HG02571 (cell line): ENCODE data around the gene UQCC5.

Source experiments
- ATAC-seq: cut with Tn5 transposase; IDR thresholded peaks from one replicate; pipeline ENCODE4 v1.9.1; 2021; ENCODE audit warnings: mild to moderate bottlenecking, moderate library complexity; ENCODE audit not compliant: unreplicated experiment

Gene UQCC5

DNA sequence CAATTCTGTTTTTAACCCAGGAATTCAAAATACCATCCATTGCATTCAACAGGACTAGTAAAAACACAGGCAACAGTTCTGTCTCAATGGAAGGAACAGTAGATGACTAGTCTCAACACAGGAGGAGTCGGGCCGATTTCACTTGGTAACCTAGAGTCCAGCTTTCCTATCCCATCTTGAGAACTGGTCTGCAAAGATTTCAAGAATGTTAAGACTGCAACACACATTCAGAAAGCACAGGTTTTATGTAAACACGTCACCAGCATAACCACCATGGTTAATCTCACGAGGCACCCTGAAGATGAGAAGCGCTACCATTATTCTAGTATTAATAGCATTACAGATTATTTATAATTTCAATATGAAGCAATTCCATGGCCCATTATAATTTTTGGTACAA is 22.0 kb downstream of the UQCC5 start:
- ATAC-seq, result no peak

DNA sequence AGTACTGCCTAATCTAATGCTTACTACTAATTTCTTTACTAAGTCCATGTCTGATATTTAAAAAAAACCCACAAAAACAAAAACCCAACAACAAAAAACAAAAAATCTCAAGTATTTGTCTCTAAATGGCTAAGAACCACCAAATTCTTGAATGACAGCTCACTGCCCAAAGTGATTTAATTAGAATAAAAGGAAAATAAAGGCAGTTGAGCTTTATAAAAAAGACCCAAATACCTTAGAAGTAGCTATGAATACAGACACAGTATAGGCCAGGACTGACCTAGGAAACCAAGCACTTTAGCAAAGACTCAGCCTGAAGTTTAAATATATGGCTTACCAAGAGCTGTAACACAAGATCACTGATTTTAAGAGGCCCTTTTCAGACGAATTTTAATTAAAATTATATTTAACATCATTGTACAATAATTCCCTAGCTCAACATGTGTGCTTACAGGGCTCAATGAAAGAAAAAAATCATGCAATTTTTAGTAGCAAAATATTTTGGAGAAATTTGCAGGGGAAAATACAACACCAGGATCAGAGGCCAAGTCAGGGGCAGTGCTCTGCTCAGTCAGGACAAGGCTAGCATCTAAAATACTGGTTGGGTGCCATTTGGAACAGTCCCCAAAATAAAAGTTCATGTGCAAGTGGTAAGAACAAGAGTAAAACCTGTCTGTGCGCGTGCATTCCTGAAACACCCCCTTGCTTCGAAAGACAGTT is 24.8 kb downstream of the UQCC5 start:
- no peak for ATAC-seq

DNA sequence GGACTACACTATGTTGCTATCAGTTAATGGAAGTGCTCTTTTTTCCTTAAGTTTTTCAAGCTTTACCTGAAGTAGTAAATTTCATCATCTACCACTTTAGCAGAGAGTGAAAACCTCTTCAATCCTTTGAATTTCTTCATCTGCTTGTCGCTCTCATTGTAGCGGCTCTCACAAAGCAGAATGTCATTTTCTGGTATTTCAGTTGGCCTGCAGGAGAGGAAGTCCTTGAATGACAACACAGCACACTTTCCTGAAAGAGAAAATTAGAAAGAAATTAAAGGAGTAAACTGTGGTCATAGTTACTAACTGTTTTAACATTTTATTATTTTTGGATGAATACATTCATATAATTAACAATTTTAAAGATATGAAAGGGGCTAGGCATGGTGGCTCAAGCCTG is 27.6 kb downstream of the UQCC5 start:
- ATAC-seq, result no peak

DNA sequence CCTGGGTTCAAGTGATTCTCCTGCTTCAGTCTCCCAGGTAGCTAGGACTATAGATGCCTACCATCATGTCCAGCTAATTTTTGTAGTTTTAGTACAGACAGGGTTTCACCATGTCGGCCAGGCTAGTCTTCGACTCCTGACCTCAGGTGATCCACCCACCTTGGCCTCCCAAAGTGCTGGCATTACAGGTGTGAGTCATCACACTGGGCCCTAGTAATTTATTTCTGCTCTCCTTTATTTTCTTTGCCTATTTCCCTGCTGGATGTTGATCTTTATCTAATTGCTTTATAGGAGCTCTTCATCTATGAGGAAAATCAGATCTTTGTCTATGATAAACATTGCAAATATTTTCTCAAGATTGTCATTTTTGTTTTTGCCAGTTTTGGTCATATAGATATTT is 31.7 kb downstream of the UQCC5 start:
- no peak for ATAC-seq

DNA sequence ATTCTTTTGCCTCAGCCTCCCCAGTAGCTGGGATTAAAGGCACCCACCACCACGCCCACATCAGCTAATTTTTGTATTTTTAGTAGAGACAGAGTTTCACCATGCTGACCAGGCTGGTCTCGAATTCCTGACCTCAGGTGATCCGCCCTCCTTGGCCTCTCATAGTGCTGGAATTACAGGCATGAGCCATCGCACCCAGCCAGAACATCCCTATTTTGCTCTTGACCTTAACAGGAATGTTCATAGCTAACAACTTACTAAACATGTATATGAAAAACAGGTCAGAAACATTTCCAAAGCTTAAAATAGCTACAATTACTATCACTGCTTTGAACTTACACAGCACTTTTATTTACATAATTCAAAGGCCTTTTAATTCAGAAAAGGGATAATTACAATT is 33.7 kb downstream of the UQCC5 start:
- no peak for ATAC-seq

DNA sequence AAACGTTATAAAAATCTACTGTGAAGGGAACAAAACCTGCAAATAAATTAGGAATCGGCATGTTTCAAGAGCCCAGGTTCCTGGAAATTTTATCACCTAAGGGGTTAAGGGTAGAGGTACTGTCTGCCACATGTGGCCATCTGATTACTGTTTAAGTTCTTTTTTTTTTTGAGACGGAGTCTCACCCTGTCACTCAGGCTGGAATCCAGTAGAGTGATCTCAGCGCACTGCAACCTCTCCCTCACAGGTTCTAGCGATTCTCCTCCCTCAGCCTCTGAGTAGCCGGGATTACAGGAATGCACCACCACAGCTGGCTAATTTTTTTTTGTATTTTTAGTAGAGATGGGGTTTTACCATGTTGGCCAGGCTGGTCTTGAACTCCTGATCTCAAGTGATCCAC is 35.8 kb downstream of the UQCC5 start:
- no peak for ATAC-seq

DNA sequence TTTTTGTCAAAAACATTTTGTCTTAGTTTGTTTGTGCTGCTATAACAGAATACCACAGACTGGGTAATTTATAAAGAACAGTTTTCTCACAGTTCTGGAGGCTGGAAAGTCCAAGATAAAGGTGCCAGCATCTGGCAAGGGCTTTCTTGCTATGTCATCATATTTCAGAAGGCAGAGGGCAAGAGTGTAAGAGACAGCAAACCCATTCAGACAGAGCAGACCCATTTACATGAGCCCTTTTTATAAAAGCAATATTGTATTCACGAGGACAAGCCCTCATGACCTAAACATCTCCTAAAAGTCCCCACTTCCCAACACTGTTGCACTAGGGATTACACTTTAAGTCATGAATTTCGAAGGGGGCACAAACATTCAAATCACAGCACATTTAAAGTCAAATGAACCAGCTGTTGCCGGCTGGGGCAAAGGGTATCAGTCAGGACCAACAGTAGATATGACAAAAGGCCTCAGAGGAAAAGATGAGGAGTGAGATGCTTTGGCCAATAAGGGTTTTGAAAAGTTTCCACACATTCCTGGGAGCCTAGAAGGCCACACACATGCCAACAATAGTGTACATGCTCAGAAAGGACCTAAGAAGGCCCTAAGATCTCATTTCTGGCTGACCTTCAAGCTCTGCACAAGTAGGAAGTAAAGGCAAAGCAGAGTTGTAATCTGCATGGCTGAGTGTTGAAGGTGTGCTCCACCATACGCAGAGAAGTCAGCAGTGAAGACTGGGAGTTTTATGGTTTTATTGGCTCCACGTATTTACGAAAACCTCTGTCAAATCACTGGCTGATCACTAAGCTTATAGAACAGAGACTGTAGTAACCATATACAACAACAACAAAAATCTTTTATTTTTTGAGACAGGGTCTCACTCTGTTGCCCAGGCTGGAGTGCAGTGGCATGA is 37.9 kb downstream of the UQCC5 start:
- no peak for ATAC-seq
